ENCODE results near the gene AHI1. TPM values are rescaled to one million over a fixed set of nuclear protein-coding genes. Genes with fewer than 3 reads are reported as not detected.

Gene AHI1
- total RNA-seq, 1 experiment from 2014 or later, result 5.8 TPM

DNA sequence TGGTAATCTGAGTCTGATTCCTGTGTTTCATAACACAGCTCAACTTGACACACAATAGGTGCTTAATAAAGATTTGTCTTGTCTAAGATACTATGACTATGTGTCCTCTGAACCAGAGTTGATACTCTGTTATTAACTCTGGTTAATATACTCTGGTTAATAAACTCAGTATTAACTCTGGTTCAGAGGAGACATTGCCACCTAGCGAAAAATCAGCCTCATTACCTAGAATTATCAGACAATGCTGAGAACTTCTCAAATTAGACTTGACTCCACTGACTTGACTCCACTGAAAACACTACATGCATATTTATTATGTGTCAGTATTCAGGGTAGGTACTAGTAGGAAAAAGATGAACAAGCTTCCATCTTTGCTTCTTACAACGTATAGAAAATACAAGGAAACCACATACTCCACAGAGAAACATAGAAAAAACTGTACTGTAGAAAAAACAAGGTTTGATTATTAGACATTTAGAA lies 73.9 kb downstream of the AHI1 start:
- in situ Hi-C loops (cut with HindIII; ENCODE audit: low pct_unique_long_range_greater_than_20kb, low sequenced_read_pairs), result no loop called here
- peak; percentile 64 for DNase-seq (ENCODE audit: low read depth, low spot score)

DNA sequence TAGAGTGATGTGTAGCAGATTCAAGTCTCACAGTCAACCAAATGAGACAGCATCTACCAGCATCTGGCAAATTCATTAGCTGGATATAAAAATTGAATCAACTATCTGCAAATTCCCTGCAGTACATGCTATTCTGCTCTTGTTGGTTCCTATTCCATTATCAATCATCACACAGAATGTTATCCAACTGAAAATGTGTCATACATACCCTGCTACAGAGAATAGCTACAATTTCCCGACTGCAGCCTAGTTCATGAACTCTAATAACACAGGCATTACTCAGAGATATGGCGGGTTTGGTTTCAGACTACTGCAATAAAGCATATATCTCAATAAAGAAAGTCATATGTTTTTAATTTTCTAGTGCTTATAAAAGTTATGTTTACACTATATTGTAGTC lies 78.4 kb downstream of the AHI1 start:
- no peak for DNase-seq (ENCODE audit: low read depth, low spot score)
- in situ Hi-C loops (cut with HindIII; ENCODE audit: low pct_unique_long_range_greater_than_20kb, low sequenced_read_pairs), result no loop called here

DNA sequence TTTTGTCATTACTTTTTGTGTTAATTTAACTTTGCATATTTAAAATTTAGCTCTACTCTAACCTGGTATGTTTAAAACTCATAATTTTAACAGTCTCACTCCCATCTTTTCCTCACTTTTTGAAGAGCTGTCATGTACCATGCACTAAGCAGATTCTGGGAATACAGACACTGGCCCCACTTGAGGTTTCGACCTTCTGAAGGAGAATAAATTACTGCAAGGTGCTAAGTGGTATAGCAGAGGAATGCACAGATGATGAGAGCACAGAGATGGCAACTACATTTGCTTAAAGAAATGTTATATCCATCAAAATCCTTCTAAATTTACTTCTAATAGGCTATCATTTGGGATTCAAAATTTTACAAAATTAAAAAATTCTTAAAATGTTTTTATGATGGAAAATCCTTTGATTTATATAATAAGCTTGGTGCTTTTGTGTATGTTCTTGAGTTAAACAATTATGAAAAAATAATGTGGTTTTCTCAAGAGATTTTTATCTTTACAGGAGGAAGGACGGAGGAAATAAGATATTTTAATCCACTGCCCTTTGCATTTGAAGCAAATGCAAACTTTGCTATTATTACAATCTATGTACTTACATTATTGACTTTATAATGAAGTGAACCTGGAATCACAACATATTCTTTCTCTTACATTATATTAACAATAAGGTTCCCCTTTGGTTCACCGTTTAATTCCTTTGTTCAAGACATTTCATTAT lies 79.3 kb downstream of the AHI1 start:
- in situ Hi-C loops (cut with HindIII; ENCODE audit: low pct_unique_long_range_greater_than_20kb, low sequenced_read_pairs), result no loop called here
- DNase-seq (ENCODE audit: low read depth, low spot score), result no peak

DNA sequence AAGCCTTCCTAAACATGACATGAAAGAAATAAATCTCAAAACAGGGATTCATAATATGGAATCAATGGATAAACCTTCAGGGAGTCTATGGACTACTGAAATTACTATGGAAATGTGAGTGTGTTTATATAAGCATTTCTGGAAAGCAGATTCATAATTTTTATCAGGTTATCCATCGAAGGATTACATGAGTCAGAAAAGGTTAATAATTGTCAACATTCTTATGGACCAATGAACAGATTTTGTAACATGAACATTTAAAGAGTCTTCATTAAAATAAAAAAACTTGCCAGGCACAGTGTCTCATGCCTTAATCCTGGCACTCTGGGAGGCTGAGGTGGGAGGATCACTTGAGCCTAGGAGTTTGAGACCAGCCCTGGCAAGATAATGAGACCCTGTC lies 84.8 kb downstream of the AHI1 start:
- DNase-seq (ENCODE audit: low read depth, low spot score), result no peak
- in situ Hi-C loops (cut with HindIII; ENCODE audit: low pct_unique_long_range_greater_than_20kb, low sequenced_read_pairs), result no loop called here

DNA sequence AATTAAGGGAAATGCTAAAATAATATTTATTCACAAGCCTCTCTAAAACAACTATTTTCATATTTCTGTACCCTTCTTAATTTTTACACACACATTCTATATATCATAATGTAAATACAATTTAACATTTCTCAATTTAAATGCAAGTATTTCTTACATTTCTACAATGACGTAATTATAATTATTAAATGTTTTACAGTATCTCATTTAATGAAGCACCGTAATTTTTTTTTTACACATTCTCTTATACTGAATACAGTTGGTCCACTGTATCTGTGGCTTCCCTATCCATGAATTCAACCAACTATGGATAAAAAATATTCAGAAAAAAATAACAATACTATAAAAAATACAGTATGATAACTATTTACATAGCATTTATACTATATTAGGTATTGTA lies 85.7 kb downstream of the AHI1 start:
- in situ Hi-C loops (cut with HindIII; ENCODE audit: low pct_unique_long_range_greater_than_20kb, low sequenced_read_pairs), result no loop called here
- no peak for DNase-seq (ENCODE audit: low read depth, low spot score)

DNA sequence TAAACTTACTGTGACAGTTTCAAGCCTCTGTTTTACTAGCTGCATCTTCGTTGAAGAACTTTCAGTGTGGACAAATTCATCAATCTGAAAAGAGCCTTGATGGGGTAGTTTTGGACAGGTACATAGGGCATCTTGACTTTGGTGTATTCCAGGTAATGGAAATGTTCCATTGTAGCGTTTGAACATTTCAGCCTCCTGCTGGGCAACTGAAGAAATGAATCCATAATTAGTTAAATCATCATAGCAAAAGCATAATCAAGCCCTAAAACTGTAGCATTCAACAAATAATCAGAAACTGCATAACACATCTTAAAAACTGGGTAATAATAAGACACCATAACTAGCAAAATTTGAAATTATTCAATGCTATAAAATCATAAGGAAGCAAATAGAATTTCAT lies 86.2 kb downstream of the AHI1 start:
- in situ Hi-C loops (cut with HindIII; ENCODE audit: low pct_unique_long_range_greater_than_20kb, low sequenced_read_pairs), result no loop called here
- no peak for DNase-seq (ENCODE audit: low read depth, low spot score)

DNA sequence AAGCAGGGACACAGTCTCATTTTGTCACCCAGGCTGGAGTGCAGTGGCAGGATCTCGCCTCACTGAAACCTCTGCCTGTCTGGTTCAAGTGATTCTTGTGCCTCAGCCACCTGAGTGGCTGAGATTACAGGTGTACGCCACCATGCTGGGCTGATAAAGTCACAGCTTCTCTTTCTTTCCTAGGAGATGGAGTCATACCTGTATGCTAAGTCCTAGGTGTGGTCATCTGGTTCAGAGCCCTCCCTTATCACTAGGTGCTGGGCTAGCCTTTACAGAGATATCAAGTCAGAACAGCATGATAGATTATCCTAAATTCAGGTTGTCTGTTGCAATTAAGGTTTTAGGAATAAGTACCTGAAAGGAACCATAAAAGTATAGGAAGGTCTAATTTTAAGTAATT lies 86.7 kb downstream of the AHI1 start:
- in situ Hi-C loops (cut with HindIII; ENCODE audit: low pct_unique_long_range_greater_than_20kb, low sequenced_read_pairs), result no loop called here

DNA sequence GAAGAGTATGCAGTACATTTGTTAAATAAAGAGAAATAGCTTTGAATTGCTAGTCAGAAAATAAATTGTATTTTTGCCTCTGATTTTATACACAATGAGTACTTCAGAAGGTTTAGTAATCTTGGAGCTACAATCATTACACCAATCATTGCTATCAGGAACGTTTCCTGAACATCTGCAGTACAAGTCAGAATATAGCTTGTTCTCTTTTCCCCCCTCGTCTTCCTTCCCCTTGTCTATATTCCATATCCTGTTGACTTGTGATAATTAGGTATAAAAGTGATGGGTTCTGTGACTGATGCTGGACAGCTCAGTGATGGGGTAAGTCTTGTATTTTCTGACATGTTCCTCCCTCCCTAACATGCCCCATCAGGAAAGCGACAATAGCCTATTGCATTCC lies 94.0 kb downstream of the AHI1 start:
- no peak for DNase-seq (ENCODE audit: low read depth, low spot score)
- in situ Hi-C loops (cut with HindIII; ENCODE audit: low pct_unique_long_range_greater_than_20kb, low sequenced_read_pairs), result no loop called here

More for the DNA sequence above, 86.7 kb downstream of the AHI1 start:
- no peak for DNase-seq (ENCODE audit: low read depth, low spot score)

DNA sequence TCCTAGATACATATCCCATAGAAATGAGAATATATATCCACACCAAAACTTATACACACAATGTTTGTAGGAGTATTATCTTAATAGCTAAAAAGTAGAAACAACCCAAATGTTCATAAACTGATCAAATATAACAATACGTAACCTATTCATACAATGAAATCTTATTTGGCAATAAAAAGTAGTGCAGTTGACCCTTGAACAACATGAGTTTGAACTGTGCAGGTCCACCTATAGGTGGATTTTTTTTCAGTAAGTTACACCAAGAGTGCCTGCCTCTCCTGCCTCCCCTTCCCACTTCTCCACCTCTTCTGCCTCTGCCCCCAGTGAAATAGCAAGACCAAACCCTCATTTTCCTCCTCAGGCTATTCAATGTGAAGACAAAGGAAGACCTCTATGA lies 95.2 kb downstream of the AHI1 start:
- DNase-seq (ENCODE audit: low read depth, low spot score), result no peak
- in situ Hi-C loops (cut with HindIII; ENCODE audit: low pct_unique_long_range_greater_than_20kb, low sequenced_read_pairs), result no loop called here

DNA sequence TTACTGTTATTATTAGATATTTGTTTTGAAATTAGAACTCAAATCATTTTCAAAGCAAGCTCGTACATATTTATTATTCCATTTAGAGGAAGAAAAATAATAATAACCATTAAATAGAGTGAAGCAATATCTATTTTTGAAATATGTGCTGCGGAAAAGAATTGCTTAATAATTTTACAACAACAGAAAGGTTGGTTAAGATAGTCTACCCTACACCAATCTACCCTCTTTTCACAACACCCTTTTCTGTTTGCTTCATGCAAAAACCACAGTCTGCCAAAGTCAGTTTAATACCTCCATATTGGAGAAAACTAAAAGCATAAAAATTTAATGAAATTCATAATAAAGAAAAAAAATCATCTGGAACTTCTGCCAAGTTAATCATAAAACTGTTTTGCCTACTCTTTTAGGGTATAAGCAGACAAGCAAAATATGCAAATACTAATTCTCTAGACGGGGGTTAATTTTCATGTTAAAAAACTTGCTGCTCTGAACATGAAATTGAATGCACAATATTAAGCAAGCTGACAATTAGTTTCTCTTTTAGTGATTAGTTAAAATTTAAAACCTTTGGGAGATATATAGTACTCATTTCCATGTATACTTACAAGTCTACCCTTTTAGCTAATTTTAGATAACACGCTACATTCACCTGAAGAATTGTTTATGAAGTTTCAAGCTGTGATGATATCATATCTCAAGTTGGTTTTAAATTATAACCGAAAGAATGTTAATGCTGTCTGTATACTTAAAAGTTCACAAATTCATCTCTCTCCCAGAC lies 100.2 kb downstream of the AHI1 start:
- no peak for DNase-seq (ENCODE audit: low read depth, low spot score)
- in situ Hi-C loops (cut with HindIII; ENCODE audit: low pct_unique_long_range_greater_than_20kb, low sequenced_read_pairs), result no loop called here

DNA sequence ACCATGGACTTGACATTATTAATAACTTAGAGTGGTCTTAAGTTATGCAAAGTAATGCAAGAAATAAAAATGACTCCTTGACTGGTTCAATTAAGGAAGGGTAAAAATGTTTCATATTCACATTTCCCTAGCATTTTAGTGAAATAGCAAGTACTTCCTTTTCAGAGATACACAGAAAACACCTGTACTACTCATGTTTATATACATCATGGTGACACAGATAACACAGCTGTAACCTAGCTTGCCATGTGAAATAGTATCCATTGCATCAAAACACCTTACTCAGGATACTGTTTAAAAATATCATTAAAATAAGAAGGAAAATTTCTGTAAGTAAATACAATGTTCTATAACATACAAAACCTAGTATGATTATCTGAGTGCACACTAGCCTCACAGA lies 102.4 kb downstream of the AHI1 start:
- in situ Hi-C loops (cut with HindIII; ENCODE audit: low pct_unique_long_range_greater_than_20kb, low sequenced_read_pairs), result no loop called here

DNA sequence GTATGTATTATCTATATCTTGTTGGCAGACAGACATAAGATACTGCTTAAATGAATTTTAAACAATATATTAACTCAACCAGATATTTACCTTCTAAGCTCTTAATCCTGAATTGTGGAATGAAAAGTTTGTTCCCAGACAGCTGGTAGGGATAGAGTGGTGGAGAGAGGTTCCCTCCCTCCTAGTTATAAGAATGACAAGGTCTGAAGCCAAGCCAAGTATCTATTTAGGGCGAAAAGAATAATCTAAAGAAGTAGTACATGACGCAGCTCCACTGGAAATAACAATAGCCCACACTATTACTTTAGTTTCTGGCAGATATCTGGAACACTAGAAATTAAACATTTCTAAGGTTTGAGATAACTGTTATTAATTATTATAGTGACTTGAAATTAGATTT lies 104.3 kb downstream of the AHI1 start:
- in situ Hi-C loops (cut with HindIII; ENCODE audit: low pct_unique_long_range_greater_than_20kb, low sequenced_read_pairs), result no loop called here
- no peak for DNase-seq (ENCODE audit: low read depth, low spot score)

More for the DNA sequence above, 102.4 kb downstream of the AHI1 start:
- no peak for DNase-seq (ENCODE audit: low read depth, low spot score)

DNA sequence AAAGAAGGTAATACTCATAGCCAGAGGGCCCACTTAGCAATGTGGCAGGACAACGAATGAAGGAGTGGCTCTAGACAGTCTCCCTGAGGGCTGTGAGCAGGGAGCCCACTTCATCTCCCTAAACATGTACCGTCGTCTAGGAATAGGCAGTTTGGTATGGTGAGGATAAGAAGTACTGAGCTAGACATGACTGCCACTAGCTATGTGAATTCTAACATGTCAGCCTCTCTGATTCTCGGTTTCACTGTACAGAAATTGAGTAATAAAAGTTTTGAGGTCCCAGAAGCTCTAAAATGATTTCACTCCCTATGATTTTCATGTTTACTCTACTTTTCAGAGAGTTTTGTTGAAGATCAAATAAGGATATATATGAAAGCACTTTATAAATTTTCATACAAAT lies 107.1 kb downstream of the AHI1 start:
- no peak for DNase-seq (ENCODE audit: low read depth, low spot score)
- in situ Hi-C loops (cut with HindIII; ENCODE audit: low pct_unique_long_range_greater_than_20kb, low sequenced_read_pairs), result no loop called here

DNA sequence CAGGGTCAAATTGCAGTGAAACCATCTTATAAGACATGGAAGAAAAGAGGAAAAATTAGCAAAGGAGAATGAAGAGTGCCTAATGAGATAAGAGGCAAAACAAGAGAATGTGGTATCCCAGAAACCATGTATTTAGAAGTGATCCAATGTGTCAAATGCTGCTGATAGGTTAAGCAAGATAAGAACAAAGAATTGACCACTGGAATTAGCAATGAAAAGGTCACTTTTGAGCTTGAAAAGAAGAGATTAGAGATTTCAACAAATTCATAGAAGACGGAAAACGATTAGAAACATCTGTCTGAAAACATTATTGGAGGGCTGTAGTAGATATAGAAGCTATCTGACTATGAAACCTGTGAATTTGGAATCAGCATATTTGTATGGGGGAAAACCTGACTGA lies 112.2 kb downstream of the AHI1 start:
- no peak for DNase-seq (ENCODE audit: low read depth, low spot score)
- in situ Hi-C loops (cut with HindIII; ENCODE audit: low pct_unique_long_range_greater_than_20kb, low sequenced_read_pairs), result no loop called here

DNA sequence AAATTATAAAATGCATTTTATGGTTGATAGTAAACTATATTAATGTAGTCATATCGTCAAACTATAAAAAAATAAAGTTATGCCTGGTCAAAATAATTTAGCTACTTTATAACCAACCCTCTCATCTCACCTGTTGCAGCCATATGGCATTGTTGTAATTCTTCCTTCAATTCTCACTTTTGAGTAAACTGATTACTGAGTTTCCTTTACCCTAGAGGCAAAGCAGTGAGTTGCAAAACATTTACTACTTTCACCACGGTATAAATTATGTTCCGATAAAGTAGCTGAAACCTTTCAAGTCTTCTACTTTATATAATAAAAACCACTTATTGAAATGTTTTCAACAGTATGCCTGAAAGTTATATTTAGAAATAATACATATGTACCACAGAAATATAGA lies 113.8 kb downstream of the AHI1 start:
- in situ Hi-C loops (cut with HindIII; ENCODE audit: low pct_unique_long_range_greater_than_20kb, low sequenced_read_pairs), result no loop called here
- no peak for DNase-seq (ENCODE audit: low read depth, low spot score)

DNA sequence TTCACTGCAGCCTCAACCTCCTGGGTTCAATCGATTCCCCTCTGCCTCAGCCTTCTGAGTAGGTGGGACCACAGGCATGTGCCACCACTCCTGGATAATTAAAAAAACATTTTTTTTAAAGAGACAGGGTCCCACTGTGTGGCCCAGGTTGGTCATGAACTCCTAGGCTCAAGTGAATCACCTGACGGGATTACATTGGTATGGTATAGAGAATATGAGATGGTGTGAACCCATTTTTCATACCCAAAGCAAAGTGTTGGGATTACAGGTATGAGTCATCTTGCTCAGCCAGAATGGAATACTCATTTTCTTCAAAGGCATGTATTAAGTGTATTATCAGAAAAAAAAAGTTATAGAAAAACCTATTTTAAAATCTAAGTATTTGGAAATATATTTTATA lies 114.2 kb downstream of the AHI1 start:
- DNase-seq (ENCODE audit: low read depth, low spot score), result no peak
- in situ Hi-C loops (cut with HindIII; ENCODE audit: low pct_unique_long_range_greater_than_20kb, low sequenced_read_pairs), result no loop called here

DNA sequence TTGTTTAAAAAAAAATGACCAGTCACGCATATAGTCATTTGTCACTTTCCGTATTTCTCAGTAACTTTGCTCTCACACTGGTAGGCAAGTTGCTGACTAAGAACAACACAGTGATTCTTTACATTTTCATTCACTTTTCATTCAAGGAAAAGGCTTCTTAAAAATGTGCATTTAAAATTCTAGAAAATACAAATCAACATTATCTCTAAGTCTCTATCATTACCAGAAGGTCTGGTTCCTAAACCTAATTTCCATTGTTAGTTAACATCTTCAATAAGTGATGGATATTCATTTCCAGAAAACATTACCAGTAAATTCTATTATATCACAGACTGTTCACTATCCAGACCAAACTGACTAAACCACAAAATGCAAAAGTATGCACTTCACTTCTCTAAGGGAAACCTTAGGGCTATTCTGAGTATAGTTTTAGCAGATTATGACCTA lies 115.3 kb downstream of the AHI1 start:
- in situ Hi-C loops (cut with HindIII; ENCODE audit: low pct_unique_long_range_greater_than_20kb, low sequenced_read_pairs), result no loop called here
- no peak for DNase-seq (ENCODE audit: low read depth, low spot score)

DNA sequence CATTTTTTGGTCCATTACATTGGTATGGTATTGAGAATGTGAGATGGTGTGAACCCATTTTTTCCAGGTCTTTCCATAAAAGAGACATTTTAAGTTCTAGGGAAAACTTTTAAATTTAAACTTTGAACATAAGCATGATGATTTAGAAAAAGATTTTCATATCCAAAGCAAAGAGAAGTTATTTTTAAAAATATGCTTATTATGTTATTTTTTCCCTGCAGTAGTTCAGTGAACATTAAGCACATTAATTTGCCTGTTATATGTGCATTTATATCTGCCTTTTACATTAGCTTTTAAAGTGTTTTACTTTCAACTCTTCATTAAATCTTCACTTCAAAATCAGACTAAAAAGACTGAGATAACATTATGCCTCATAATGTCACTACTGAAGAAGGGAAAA lies 116.7 kb downstream of the AHI1 start:
- no peak for DNase-seq (ENCODE audit: low read depth, low spot score)
- in situ Hi-C loops (cut with HindIII; ENCODE audit: low pct_unique_long_range_greater_than_20kb, low sequenced_read_pairs), result no loop called here

DNA sequence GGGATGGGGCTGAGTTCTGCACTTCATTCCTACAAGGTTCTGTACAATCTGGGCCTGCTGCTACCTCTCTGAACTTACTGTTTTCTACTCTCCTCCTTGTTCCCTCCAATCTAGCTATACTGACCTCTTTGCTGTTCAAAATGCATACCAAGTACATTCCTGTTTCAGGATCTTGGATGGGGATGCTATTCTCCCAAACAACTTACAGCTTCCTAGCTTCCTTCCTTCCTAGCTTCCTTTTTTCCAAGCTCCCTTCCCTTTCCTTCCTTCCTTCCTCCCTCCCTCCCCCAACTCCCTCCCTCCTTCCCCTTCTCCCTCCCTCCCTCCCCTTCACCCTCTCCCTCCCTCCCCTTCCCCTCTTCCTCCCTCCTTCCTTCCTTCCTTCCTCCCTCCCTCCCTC lies 117.9 kb downstream of the AHI1 start:
- DNase-seq (ENCODE audit: low read depth, low spot score), result no peak
- in situ Hi-C loops (cut with HindIII; ENCODE audit: low pct_unique_long_range_greater_than_20kb, low sequenced_read_pairs), result no loop called here

All from SK-MEL-5 (cell line).